Measurements from ENCODE around the gene LLGL2.

DNA sequence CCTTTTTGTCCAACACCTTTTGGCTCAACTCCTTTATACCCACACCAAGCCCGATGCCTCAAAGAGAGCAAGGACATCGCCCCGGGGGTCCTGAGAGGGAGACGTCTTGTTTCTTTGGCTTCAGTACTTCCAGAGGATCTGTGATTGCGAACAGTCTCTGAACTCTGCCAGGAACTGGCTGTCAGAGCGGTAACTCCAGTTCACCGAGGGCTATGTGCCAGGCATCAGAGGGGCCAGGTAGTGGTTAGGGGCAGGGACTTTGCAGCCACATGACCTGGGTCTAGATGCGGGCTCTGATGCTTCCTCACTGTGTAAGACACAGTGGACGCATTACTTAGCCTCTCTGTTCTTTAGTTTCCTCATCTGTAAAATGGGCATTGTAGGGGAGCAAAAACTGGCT, 21.6 kb downstream of the LLGL2 start:
- TF ChIP-seq, protein P1, sequence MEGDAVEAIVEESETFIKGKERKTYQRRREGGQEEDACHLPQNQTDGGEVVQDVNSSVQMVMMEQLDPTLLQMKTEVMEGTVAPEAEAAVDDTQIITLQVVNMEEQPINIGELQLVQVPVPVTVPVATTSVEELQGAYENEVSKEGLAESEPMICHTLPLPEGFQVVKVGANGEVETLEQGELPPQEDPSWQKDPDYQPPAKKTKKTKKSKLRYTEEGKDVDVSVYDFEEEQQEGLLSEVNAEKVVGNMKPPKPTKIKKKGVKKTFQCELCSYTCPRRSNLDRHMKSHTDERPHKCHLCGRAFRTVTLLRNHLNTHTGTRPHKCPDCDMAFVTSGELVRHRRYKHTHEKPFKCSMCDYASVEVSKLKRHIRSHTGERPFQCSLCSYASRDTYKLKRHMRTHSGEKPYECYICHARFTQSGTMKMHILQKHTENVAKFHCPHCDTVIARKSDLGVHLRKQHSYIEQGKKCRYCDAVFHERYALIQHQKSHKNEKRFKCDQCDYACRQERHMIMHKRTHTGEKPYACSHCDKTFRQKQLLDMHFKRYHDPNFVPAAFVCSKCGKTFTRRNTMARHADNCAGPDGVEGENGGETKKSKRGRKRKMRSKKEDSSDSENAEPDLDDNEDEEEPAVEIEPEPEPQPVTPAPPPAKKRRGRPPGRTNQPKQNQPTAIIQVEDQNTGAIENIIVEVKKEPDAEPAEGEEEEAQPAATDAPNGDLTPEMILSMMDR (IDR thresholded peaks at IDR 0.05) = no peak
- TF ChIP-seq EZH2 (IDR thresholded peaks at IDR 0.05; ENCODE audit: borderline replicate concordance, insufficient read depth, low read depth, low read length, poor library complexity, severe bottlenecking) = no peak
